ENCODE results near the gene TUBE1. TPM values are rescaled to one million over a fixed set of nuclear protein-coding genes. Genes with fewer than 3 reads are reported as not detected.

Gene TUBE1
- total RNA-seq, 2 experiments from 2014 or later: 28.2 to 30.8 TPM

- no peaks in the 10 kb centered on the region for H3K27me3 ChIP-seq (ENCODE audit: control insufficient read depth in 1 of 2, insufficient read depth in 2 of 2, low read length in 2 of 2)
- intact Hi-C loops (cut with DNase I, micrococcal nuclease): no loop called here
- DNase-seq (no peak), ATAC-seq (ENCODE audit: poor library complexity) (no peak)
- H3K27ac ChIP-seq (ENCODE audit: low read depth in 1 of 2, low read length in 2 of 2): peak overlapping the region; percentile 62 to 92
- H3K27me3 Mint-ChIP-seq: no peaks in the 10 kb centered on the region
- peaks cover 0 to 4% of the 10 kb centered on the region in 2 experiments for H3K9me3 ChIP-seq (ENCODE audit: control insufficient read depth in 1 of 2, insufficient read depth in 1 of 2, low read length in 2 of 2)
- CTCF ChIA-PET: no interaction called here
- POLR2A ChIA-PET: interaction anchor here (2.0 kb wide), 1 partner anchor 20 kb away, joined by 4 read pairs; no protein-coding TSS in a partner anchor
- no peak for TF ChIP-seq CTCF (IDR thresholded peaks at IDR 0.05)
- H3K4me3 Mint-ChIP-seq: peak overlapping the region; percentile 21
- H3K27ac Mint-ChIP-seq: peak overlapping the region; percentile 93
- no peaks in the 10 kb centered on the region for H3K36me3 ChIP-seq (ENCODE audit: insufficient read depth, low read length)
- peaks cover 2% of the 10 kb centered on the region for H3K9me3 Mint-ChIP-seq
- H3K4me1 Mint-ChIP-seq (ENCODE audit: low read depth): peaks cover 85% of the 10 kb centered on the region
- H3K4me1 ChIP-seq (ENCODE audit: insufficient read depth, low read length): peaks cover 74% of the 10 kb centered on the region
- H3K4me3 ChIP-seq (ENCODE audit: low read length): no peak overlapping the region
- peaks cover 7% of the 10 kb centered on the region for H3K36me3 Mint-ChIP-seq (ENCODE audit: low read depth)
Measured at GRCh38 chr6:112030206-112030960, 56.9 kb downstream of the TUBE1 start.

GRCh38 chr6:112029045-112029822, 58.0 kb downstream of the TUBE1 start:
- Mint-ChIP-seq H3K4me1 (ENCODE audit: low read depth) (peaks cover 83% of the 10 kb centered on the region), H3K27me3 (no peaks in the 10 kb centered on the region), H3K9me3 (peaks cover 2% of the 10 kb centered on the region), H3K27ac (peak overlapping the region; percentile 93), H3K4me3 (peak overlapping the region; percentile 62), H3K36me3 (ENCODE audit: low read depth) (peaks cover 11% of the 10 kb centered on the region)
- peak; percentile 41 to 82 (median 55) for DNase-seq
- ATAC-seq (ENCODE audit: poor library complexity): no peak
- H3K27ac ChIP-seq (ENCODE audit: low read depth in 1 of 2, low read length in 2 of 2): peak overlapping the region; percentile 62 to 92
- H3K4me3 ChIP-seq (ENCODE audit: low read length): no peak overlapping the region
- ChIA-PET CTCF (interaction anchor here (0.7 to 2.2 kb wide), 7 partner anchors 12 to 205 kb away, joined by 3 to 22 read pairs (median 4); no protein-coding TSS in a partner anchor), POLR2A (interaction anchor here (1.2 to 3.6 kb wide), 5 partner anchors 11 to 319 kb away, joined by 3 to 62 read pairs (median 27); no protein-coding TSS in a partner anchor)
- H3K9me3 ChIP-seq (ENCODE audit: control insufficient read depth in 1 of 2, insufficient read depth in 1 of 2, low read length in 2 of 2): peaks cover 0 to 4% of the 10 kb centered on the region in 2 experiments
- no peaks in the 10 kb centered on the region for H3K27me3 ChIP-seq (ENCODE audit: control insufficient read depth in 1 of 2, insufficient read depth in 2 of 2, low read length in 2 of 2)
- peaks cover 62% of the 10 kb centered on the region for H3K4me1 ChIP-seq (ENCODE audit: insufficient read depth, low read length)
- peak; percentile 61 for TF ChIP-seq CTCF (IDR thresholded peaks at IDR 0.05)
- no peaks in the 10 kb centered on the region for H3K36me3 ChIP-seq (ENCODE audit: insufficient read depth, low read length)
- intact Hi-C loops (cut with DNase I, micrococcal nuclease): loop anchor here in 1 of 2 experiments (2.0 kb wide), 1 partner anchor 18 kb away; no protein-coding TSS in a partner anchor

- ChIA-PET CTCF (interaction anchor here (0.9 to 2.2 kb wide), 6 partner anchors 11 to 204 kb away, joined by 3 to 22 read pairs (median 4); no protein-coding TSS in a partner anchor), POLR2A (interaction anchor here (0.6 to 3.6 kb wide), 21 partner anchors 12 to 640 kb away, joined by 3 to 62 read pairs (median 4); partner anchors contain the start of genes FYN and TUBE1)
- H3K36me3 ChIP-seq (ENCODE audit: insufficient read depth, low read length): no peaks in the 10 kb centered on the region
- peak overlapping the region; percentile 87 to 92 for H3K27ac ChIP-seq (ENCODE audit: low read depth in 1 of 2, low read length in 2 of 2)
- TF ChIP-seq CTCF (IDR thresholded peaks at IDR 0.05): no peak
- H3K36me3 Mint-ChIP-seq (ENCODE audit: low read depth): peaks cover 16% of the 10 kb centered on the region
- DNase-seq (peak in 13 of 14 experiments; percentile 14 to 90 (median 46)), ATAC-seq (ENCODE audit: poor library complexity) (peak; percentile 95)
- no peaks in the 10 kb centered on the region for H3K27me3 ChIP-seq (ENCODE audit: control insufficient read depth in 1 of 2, insufficient read depth in 2 of 2, low read length in 2 of 2)
- H3K9me3 ChIP-seq (ENCODE audit: control insufficient read depth in 1 of 2, insufficient read depth in 1 of 2, low read length in 2 of 2): peaks cover 0 to 6% of the 10 kb centered on the region in 2 experiments
- peak overlapping the region; percentile 45 for H3K4me3 Mint-ChIP-seq
- H3K27me3 Mint-ChIP-seq: no peaks in the 10 kb centered on the region
- H3K9me3 Mint-ChIP-seq: peaks cover 5% of the 10 kb centered on the region
- intact Hi-C loops (cut with DNase I, micrococcal nuclease): loop anchor here in 1 of 2 experiments (1.0 to 2.0 kb wide), 2 partner anchors 15 to 17 kb away; no protein-coding TSS in a partner anchor
- H3K27ac Mint-ChIP-seq: peak overlapping the region; percentile 93
- peaks cover 55% of the 10 kb centered on the region for H3K4me1 ChIP-seq (ENCODE audit: insufficient read depth, low read length)
- no peak overlapping the region for H3K4me3 ChIP-seq (ENCODE audit: low read length)
- H3K4me1 Mint-ChIP-seq (ENCODE audit: low read depth): peaks cover 76% of the 10 kb centered on the region
Measured at GRCh38 chr6:112027942-112028674, 59.2 kb downstream of the TUBE1 start.
